Adrenal gland (tissue), 5 donors: ENCODE measurements around the gene SLC5A10.

Experiments used
- POLR2A ChIP-seq, 2 donors: fragments of 450-650 bp; IDR thresholded peaks; one replicate each; pipeline ENCODE4 v1.6.1; 2017; ENCODE audit warnings: antibody characterized with exemption in 2 of 2, mild to moderate bottlenecking in 2 of 2, moderate library complexity in 1 of 2
- TF ChIP-seq, protein P1 (sequence below), 6 experiments: fragments of 450-650 bp in 4 of 6; fragments of 200-600 bp in 2 of 6; sonication (generic) in 1 of 6; IDR thresholded peaks; 1 replicate in 5 of 6; 2 replicates in 1 of 6; pipeline versions ENCODE4 v1.5.1 to v1.8.0; 2016 to 2021; ENCODE audit warnings: antibody characterized with exemption in 6 of 6, mild to moderate bottlenecking in 2 of 6, moderate library complexity in 1 of 6
- donor health status: DM: no; HTN: no; CAD: no.

DNA sequence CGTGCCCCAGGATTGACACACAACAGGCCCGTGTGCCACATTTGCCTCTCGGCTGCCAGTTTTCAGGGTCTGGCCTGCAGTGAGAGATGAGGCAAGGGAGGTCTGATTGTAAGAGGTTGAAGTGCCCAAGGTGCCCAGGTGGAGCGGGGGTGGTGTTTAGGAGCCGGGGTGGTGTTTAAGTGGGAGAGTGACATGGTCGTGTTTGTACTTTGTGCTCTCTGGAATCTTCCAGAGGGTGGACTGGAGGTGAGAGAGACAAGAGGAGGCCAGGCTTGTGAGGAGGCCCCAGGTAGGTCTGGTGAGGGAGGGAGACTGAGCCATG, 10.5 kb downstream of the SLC5A10 start:
- TF ChIP-seq, protein P1, sequence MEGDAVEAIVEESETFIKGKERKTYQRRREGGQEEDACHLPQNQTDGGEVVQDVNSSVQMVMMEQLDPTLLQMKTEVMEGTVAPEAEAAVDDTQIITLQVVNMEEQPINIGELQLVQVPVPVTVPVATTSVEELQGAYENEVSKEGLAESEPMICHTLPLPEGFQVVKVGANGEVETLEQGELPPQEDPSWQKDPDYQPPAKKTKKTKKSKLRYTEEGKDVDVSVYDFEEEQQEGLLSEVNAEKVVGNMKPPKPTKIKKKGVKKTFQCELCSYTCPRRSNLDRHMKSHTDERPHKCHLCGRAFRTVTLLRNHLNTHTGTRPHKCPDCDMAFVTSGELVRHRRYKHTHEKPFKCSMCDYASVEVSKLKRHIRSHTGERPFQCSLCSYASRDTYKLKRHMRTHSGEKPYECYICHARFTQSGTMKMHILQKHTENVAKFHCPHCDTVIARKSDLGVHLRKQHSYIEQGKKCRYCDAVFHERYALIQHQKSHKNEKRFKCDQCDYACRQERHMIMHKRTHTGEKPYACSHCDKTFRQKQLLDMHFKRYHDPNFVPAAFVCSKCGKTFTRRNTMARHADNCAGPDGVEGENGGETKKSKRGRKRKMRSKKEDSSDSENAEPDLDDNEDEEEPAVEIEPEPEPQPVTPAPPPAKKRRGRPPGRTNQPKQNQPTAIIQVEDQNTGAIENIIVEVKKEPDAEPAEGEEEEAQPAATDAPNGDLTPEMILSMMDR (IDR thresholded peaks at IDR 0.05): no peak
- no peak for TF ChIP-seq POLR2A (IDR thresholded peaks at IDR 0.05)
